H9 (cell line): ENCODE measurements around the gene ASB10. TPM values are rescaled to one million over a fixed set of nuclear protein-coding genes. Genes with fewer than 3 reads are reported as not detected.

Experiments
- DNase-seq: peaks from one replicate; pipeline ENCODE4 v3.0.0-alpha.2; 2017
- H2AFZ ChIP-seq: one replicate; pipeline ENCODE4 v1.6.1; 2013; ENCODE audit warnings: mild to moderate bottlenecking, low read length, control low read depth, moderate library complexity
- H2AK5ac ChIP-seq: 2 replicates; pipeline ENCODE4 v1.6.1; 2013; ENCODE audit warnings: low read length, control low read depth, mixed read lengths; ENCODE audit not compliant: insufficient read length
- H2BK120ac ChIP-seq: one replicate; pipeline ENCODE4 v1.6.1; 2013; ENCODE audit warnings: low read depth, mild to moderate bottlenecking, low read length, control low read depth, inconsistent platforms; ENCODE audit not compliant: poor library complexity, severe bottlenecking
- H2BK12ac ChIP-seq: 2 replicates; pipeline ENCODE4 v1.6.1; 2013; ENCODE audit warnings: low read length, control low read depth, mixed read lengths, low read depth; ENCODE audit not compliant: insufficient read length
- H2BK15ac ChIP-seq: 2 replicates; pipeline ENCODE4 v1.6.1; 2013; ENCODE audit warnings: low read depth, low read length, control low read depth
- H2BK20ac ChIP-seq: one replicate; pipeline ENCODE4 v1.6.1; 2013; ENCODE audit warnings: low read depth, mild to moderate bottlenecking, low read length, control low read depth, inconsistent platforms; ENCODE audit not compliant: poor library complexity, severe bottlenecking
- H2BK5ac ChIP-seq: 2 replicates; pipeline ENCODE4 v1.6.1; 2013; ENCODE audit warnings: low read length, control low read depth, mixed read lengths; ENCODE audit not compliant: insufficient read length
- H3K14ac ChIP-seq: 2 replicates; pipeline ENCODE4 v1.6.1; 2013; ENCODE audit warnings: low read length, control low read depth; ENCODE audit not compliant: insufficient read depth
- H3K18ac ChIP-seq: 2 replicates; pipeline ENCODE4 v1.6.1; 2013; ENCODE audit warnings: low read depth, mild to moderate bottlenecking, mixed read lengths, low read length, control low read depth; ENCODE audit not compliant: insufficient read length
- H3K23ac ChIP-seq: 2 replicates; pipeline ENCODE4 v1.6.1; 2013; ENCODE audit warnings: low read length, control low read depth, mixed read lengths, low read depth; ENCODE audit not compliant: insufficient read length
- H3K23me2 ChIP-seq: 2 replicates; pipeline ENCODE4 v1.6.1; 2013; ENCODE audit warnings: low read depth, mild to moderate bottlenecking, mixed read lengths, low read length, control low read depth; ENCODE audit not compliant: insufficient read length, poor library complexity, severe bottlenecking
- H3K27ac ChIP-seq: 2 replicates; pipeline ENCODE4 v1.5.1; 2013; ENCODE audit warnings: low read length, control low read depth, mixed read lengths, low read depth; ENCODE audit not compliant: insufficient read length
- H3K27me3 ChIP-seq: 2 replicates; pipeline ENCODE4 v1.6.1; 2013; ENCODE audit warnings: low read length, control low read depth, inconsistent platforms; ENCODE audit not compliant: insufficient read depth
- H3K4ac ChIP-seq: 2 replicates; pipeline ENCODE4 v1.6.1; 2013; ENCODE audit warnings: low read depth, mild to moderate bottlenecking, control low read depth, inconsistent platforms, low read length, moderate library complexity
- H3K4me1 ChIP-seq: 2 replicates; pipeline ENCODE4 v1.6.1; 2013; ENCODE audit warnings: low read length, control low read depth, inconsistent platforms; ENCODE audit not compliant: insufficient read depth
- H3K4me2 ChIP-seq: 2 replicates; pipeline ENCODE4 v1.6.1; 2013; ENCODE audit warnings: low read length, control low read depth, mixed read lengths; ENCODE audit not compliant: insufficient read length, insufficient read depth
- H3K56ac ChIP-seq: 2 replicates; pipeline ENCODE4 v1.6.1; 2013; ENCODE audit warnings: low read depth, mild to moderate bottlenecking, mixed read lengths, low read length, control low read depth; ENCODE audit not compliant: insufficient read length
- H3K79me1 ChIP-seq: 2 replicates; pipeline ENCODE4 v1.6.1; 2013; ENCODE audit warnings: low read depth, mild to moderate bottlenecking, moderate library complexity, low read length, control low read depth, inconsistent platforms; ENCODE audit not compliant: insufficient read depth, poor library complexity, severe bottlenecking
- H3K79me2 ChIP-seq: 2 replicates; pipeline ENCODE4 v1.6.1; 2013; ENCODE audit warnings: low read length, control low read depth, inconsistent platforms; ENCODE audit not compliant: insufficient read depth
- H3K9ac ChIP-seq: 2 replicates; pipeline ENCODE4 v1.6.1; 2013; ENCODE audit warnings: low read length, control low read depth, mixed read lengths; ENCODE audit not compliant: insufficient read length; ENCODE audit errors: extremely low read depth
- H3K9me3 ChIP-seq: one replicate; pipeline ENCODE4 v1.6.1; 2013; ENCODE audit warnings: low read depth, low read length, inconsistent platforms; ENCODE audit not compliant: control insufficient read depth
- H3T11ph ChIP-seq: one replicate; pipeline ENCODE4 v1.6.1; 2013; ENCODE audit warnings: mild to moderate bottlenecking, low read length, control low read depth, inconsistent platforms
- H4K20me1 ChIP-seq: one replicate; pipeline ENCODE4 v1.6.1; 2013; ENCODE audit not compliant: control insufficient read depth, insufficient read length, insufficient read depth
- H4K5ac ChIP-seq: 2 replicates; pipeline ENCODE4 v1.6.1; 2013; ENCODE audit warnings: low read depth, mild to moderate bottlenecking, mixed read lengths, low read length, control low read depth; ENCODE audit not compliant: insufficient read length
- H4K8ac ChIP-seq: replicated peaks from 2 replicates; pipeline ENCODE4 v1.6.1; 2013; ENCODE audit warnings: low read length, control low read depth, mixed read lengths, low read depth; ENCODE audit not compliant: insufficient read length
- H4K91ac ChIP-seq: 2 replicates; pipeline ENCODE4 v1.6.1; 2013; ENCODE audit warnings: low read depth, mild to moderate bottlenecking, moderate library complexity, mixed read lengths, low read length, control low read depth; ENCODE audit not compliant: insufficient read length
- H3K27ac Mint-ChIP-seq, 3 experiments: 2 replicates in 2 of 3; 3 replicates in 1 of 3; pipeline ENCODE4 v1.8.0; 2020 to 2021; ENCODE audit warnings: mixed read lengths in 3 of 3, mild to moderate bottlenecking in 1 of 3, moderate library complexity in 1 of 3
- H3K27me3 Mint-ChIP-seq: 2 replicates; pipeline ENCODE4 v1.8.0; 2021; ENCODE audit warnings: low read depth, mild to moderate bottlenecking, moderate library complexity, mixed read lengths
- H3K36me3 Mint-ChIP-seq, 3 experiments: 2 replicates in 2 of 3; 3 replicates in 1 of 3; pipeline ENCODE4 v1.8.0; 2020 to 2021; ENCODE audit warnings: low read depth in 3 of 3, mixed read lengths in 3 of 3; ENCODE audit not compliant: insufficient read depth in 1 of 3
- H3K4me1 Mint-ChIP-seq, 2 experiments: 2 replicates each; pipeline ENCODE4 v1.8.0; 2020; ENCODE audit warnings: mixed read lengths in 2 of 2
- H3K4me3 Mint-ChIP-seq, 2 experiments: 2 replicates in 1 of 2; 3 replicates in 1 of 2; pipeline ENCODE4 v1.8.0; 2020 to 2021; ENCODE audit warnings: mild to moderate bottlenecking in 2 of 2, mixed read lengths in 2 of 2, moderate library complexity in 1 of 2
- H3K9me3 Mint-ChIP-seq, 2 experiments: 2 replicates in 1 of 2; 3 replicates in 1 of 2; pipeline ENCODE4 v1.8.0; 2020; ENCODE audit warnings: mild to moderate bottlenecking in 2 of 2, mixed read lengths in 2 of 2, moderate library complexity in 1 of 2
- CTCF ChIP-seq: fragments of 200-600 bp; sonication (generic); conservative IDR thresholded peaks from 3 replicates; pipeline ENCODE4 v1.8.0; 2021; ENCODE audit warnings: antibody characterized with exemption, mild to moderate bottlenecking
- WGBS: extraction: QIAGEN DNeasy Blood & Tissue Kit; methylation state at CpG from one replicate; pipeline ENCODE4 v1.1.7; 2013; ENCODE audit warnings: missing lambda C conversion rate, low lambda C conversion rate, mixed read lengths; ENCODE audit not compliant: insufficient read length; ENCODE audit errors: extremely low coverage; 5-methylcytosine and 5-hydroxymethylcytosine counted together
- total RNA-seq: library from RNA; stranded (reverse); gene quantifications from 2 replicates; pipeline ENCODE4 v1.2.1, GENCODE V29; 2021

ASB10 gene
- total RNA-seq, 1 experiment from 2014 or later: not detected

DNA sequence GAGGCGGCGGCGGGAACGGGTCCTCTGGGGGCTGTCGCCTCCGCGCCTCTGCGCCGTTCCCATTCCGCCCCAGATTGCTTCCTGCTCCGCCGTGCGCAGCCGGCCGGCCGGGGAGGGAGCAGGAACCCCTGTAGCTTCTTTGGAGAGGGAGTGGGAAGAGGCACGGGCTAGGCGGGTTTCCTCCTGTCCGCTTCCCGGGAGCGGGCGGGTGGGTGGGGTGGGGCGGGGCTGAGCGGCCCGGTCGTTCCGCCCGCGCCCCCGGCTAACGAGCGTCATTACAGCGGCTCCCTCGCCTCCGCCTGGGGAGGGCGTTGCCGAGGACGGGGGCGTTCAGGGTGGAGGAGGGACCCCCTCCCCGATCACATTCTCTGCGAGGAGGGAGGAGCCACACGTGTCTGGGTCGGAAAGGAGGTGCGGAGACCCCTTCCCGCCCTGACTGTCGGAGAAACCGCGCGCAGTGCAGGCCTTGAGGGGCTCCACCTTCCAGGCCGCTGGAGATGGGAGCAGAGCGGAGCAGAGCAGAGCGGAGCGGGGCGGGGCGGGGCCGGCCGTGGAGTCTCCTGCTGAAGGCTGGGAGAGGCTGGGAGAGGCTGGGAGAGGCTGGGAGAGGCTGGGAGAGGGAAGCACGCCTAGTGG lies 61.1 kb downstream of the ASB10 start:
- Histone ChIP-seq H3K14ac (no peak overlapping the region; the same call in 1 of the 2 replicates), H2BK15ac (no peak overlapping the region), H2AFZ (no peak overlapping the region), H3K9ac (no peak overlapping the region), H2BK120ac (no peak overlapping the region), H3K79me2 (no peaks in the 10 kb centered on the region), H3T11ph (no peak overlapping the region), H2AK5ac (no peak overlapping the region), H2BK20ac (no peak overlapping the region), H2BK5ac (no peak overlapping the region), H3K18ac (no peak overlapping the region), H3K56ac (no peak overlapping the region), H4K91ac (no peak overlapping the region), H3K9me3 (no peaks in the 10 kb centered on the region), H3K79me1 (no peaks in the 10 kb centered on the region), H3K23me2 (peaks cover 10% of the 10 kb centered on the region), H3K27ac (no peak overlapping the region), H3K4ac (no peak overlapping the region), H3K23ac (no peak overlapping the region), H4K8ac (no peak overlapping the region), H3K27me3 (no peaks in the 10 kb centered on the region), H3K4me1 (peaks cover 3% of the 10 kb centered on the region; the same call in 1 of the 2 replicates), H4K5ac (no peak overlapping the region), H2BK12ac (no peak overlapping the region), H4K20me1 (no peaks in the 10 kb centered on the region), H3K4me2 (peak overlapping the region; percentile 51)
- Mint-ChIP-seq H3K36me3 (peaks cover 29 to 54% (median 41%) of the 10 kb centered on the region in 3 experiments), H3K27ac (no peak overlapping the region), H3K9me3 (no peaks in the 10 kb centered on the region), H3K4me1 (peaks cover 19 to 26% of the 10 kb centered on the region in 2 experiments), H3K4me3 (peak overlapping the region; percentile 70 to 85), H3K27me3 (peaks cover 16% of the 10 kb centered on the region)
- no peak for TF ChIP-seq CTCF
- DNase-seq: no peak
- WGBS: no CpG with 5 or more reads among the region's 58 CpGs

Other genes starting within 250 kb of the ASB10 start
- gene KCNH2, start 208.9 kb downstream of the ASB10 start, total RNA-seq: 4.3 and 4.5 TPM in 2 replicates
- gene NOS3, start 196.2 kb downstream of the ASB10 start, total RNA-seq: 4.5 and 4.7 TPM in 2 replicates
- 1.5 and 2.0 TPM in 2 replicates for gene ATG9B, start 162.8 kb downstream of the ASB10 start, total RNA-seq
- 22.1 and 23.9 TPM in 2 replicates for gene ABCB8, start 158.8 kb downstream of the ASB10 start, total RNA-seq
- 1.7 and 2.3 TPM in 2 replicates for gene ASIC3, start 138.7 kb downstream of the ASB10 start, total RNA-seq
- 16.3 and 19.9 TPM in 2 replicates for gene CDK5, start 129.4 kb downstream of the ASB10 start, total RNA-seq
- 136 and 138 TPM in 2 replicates for gene SLC4A2, start 127.7 kb downstream of the ASB10 start, total RNA-seq
- gene FASTK, start 106.4 kb downstream of the ASB10 start, total RNA-seq: 57.8 and 59.5 TPM in 2 replicates
- gene TMUB1, start 103.8 kb downstream of the ASB10 start, total RNA-seq: 45.4 and 53.6 TPM in 2 replicates
- 97.7 and 99.6 TPM in 2 replicates for gene AGAP3, start 100.8 kb downstream of the ASB10 start, total RNA-seq
- gene GBX1, start 19.6 kb downstream of the ASB10 start, total RNA-seq: not detected in 2 replicates
- 0.97 TPM in 1 of 2 replicates, not detected in the other for gene H2BK1, start 23.2 kb upstream of the ASB10 start, total RNA-seq
- gene ABCF2, start 40.0 kb upstream of the ASB10 start, total RNA-seq: 70.1 and 70.5 TPM in 2 replicates
- gene CHPF2, start 45.2 kb upstream of the ASB10 start, total RNA-seq: 25.7 and 28.1 TPM in 2 replicates
- gene SMARCD3, start 61.4 kb upstream of the ASB10 start, total RNA-seq: 4.7 and 5.0 TPM in 2 replicates
- gene NUB1, start 154.6 kb upstream of the ASB10 start, total RNA-seq: 45.8 and 48.5 TPM in 2 replicates
- 8.1 and 9.4 TPM in 2 replicates for gene WDR86, start 222.8 kb upstream of the ASB10 start, total RNA-seq